ENCODE measurements around the gene NKX2-1. TPM values are rescaled to one million over a fixed set of nuclear protein-coding genes. Genes with fewer than 3 reads are reported as not detected.

NKX2-1 gene
- total and polyA plus RNA-seq, 2 of the 13 experiments (the other 11 are each of a cell fraction or from before 2014, with no cell fraction given), result not detected

GRCh38 chr14:36509069-36509917 lies 10.7 kb downstream of the NKX2-1 start:
- ChIA-PET CTCF (ENCODE audit: low intra/inter-chr PET ratio, low total read pairs) (no interaction called here), POLR2A (no interaction called here)
- H3K27me3 ChIP-seq (ENCODE audit: control insufficient read depth in 1 of 2, insufficient read depth in 2 of 2, low read length in 2 of 2), result peaks cover 38 to 91% of the 10 kb centered on the region in 2 experiments
- TF ChIP-seq SMYD3 (CRISPR knock-in tag; IDR thresholded peaks at IDR 0.05) (no peak), GABPA (IDR thresholded peaks at IDR 0.05; ENCODE audit: low read depth, low read length) (no peak), GABPA (CRISPR knock-in tag; IDR thresholded peaks at IDR 0.05; ENCODE audit: low read depth) (no peak), ZBTB8A (CRISPR knock-in tag; IDR thresholded peaks at IDR 0.05; ENCODE audit: borderline replicate concordance, low read depth) (no peak), CTCF (CRISPR knock-in tag; IDR thresholded peaks at IDR 0.05) (no peak), ZNF33B (CRISPR knock-in tag; IDR thresholded peaks at IDR 0.05) (no peak), ZMAT3 (CRISPR knock-in tag; conservative IDR thresholded peaks at IDR 0.05) (no peak), SP140L (CRISPR knock-in tag; IDR thresholded peaks at IDR 0.05; ENCODE audit: borderline replicate concordance) (no peak)
- TF ChIP-seq, protein P1, sequence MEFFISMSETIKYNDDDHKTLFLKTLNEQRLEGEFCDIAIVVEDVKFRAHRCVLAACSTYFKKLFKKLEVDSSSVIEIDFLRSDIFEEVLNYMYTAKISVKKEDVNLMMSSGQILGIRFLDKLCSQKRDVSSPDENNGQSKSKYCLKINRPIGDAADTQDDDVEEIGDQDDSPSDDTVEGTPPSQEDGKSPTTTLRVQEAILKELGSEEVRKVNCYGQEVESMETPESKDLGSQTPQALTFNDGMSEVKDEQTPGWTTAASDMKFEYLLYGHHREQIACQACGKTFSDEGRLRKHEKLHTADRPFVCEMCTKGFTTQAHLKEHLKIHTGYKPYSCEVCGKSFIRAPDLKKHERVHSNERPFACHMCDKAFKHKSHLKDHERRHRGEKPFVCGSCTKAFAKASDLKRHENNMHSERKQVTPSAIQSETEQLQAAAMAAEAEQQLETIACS (CRISPR knock-in tag; IDR thresholded peaks at IDR 0.05), result no peak
- H4K20me1 ChIP-seq (ENCODE audit: insufficient read depth, low read length), result peaks cover 4% of the 10 kb centered on the region; the same call in 1 of the 2 replicates
- H3K36me3 ChIP-seq (replicated peaks in 1 of 2; ENCODE audit: control insufficient read depth in 1 of 2, insufficient read depth in 2 of 2, low read length in 2 of 2), result no peaks in the 10 kb centered on the region
- BruUV-seq (replicated peaks), result no TSS peak
- in situ Hi-C loops (cut with HindIII; ENCODE audit: extremely low pct_ligation_motif_present, low pct_unique_long_range_greater_than_20kb) (no loop called here), intact Hi-C loops (cut with micrococcal nuclease; ENCODE audit: unreplicated experiment) (no loop called here)
- no peak overlapping the region for H2AFZ ChIP-seq (ENCODE audit: low read length)
- no peaks in the 10 kb centered on the region for H3K9me3 ChIP-seq (ENCODE audit: low read length)
- DNase-seq (ENCODE audit: low spot score) (no peak), ATAC-seq (no peak), FAIRE-seq (no peak)
- no peaks in the 10 kb centered on the region for H3K79me2 ChIP-seq (ENCODE audit: insufficient read depth, low read length)
- WGBS (ENCODE audit: low lambda C conversion rate), result 31% methylated on average over 14 of the region's 14 CpGs
- H3K4me3 ChIP-seq (replicated peaks in 1 of 3; ENCODE audit: insufficient read depth in 1 of 3, low read depth in 2 of 3, low read length in 3 of 3), result no peak overlapping the region
- H3K4me2 ChIP-seq (ENCODE audit: low read depth, low read length), result no peak overlapping the region
- no peak overlapping the region for H3K9ac ChIP-seq (ENCODE audit: insufficient read depth, low read depth, low read length)
- H3K4me1 ChIP-seq (ENCODE audit: insufficient read depth, low read length), result no peaks in the 10 kb centered on the region
- H3K27ac ChIP-seq (ENCODE audit: extremely low read length, insufficient read depth, low read length), result no peak overlapping the region

Data from HepG2 (cell line).